ENCODE measurements around the gene MEF2D. TPM values are rescaled to one million over a fixed set of nuclear protein-coding genes. Genes with fewer than 3 reads are reported as not detected.

The MEF2D gene
- total and polyA plus RNA-seq, 2 experiments from 2014 or later, result 35.1 to 64.6 TPM

DNA sequence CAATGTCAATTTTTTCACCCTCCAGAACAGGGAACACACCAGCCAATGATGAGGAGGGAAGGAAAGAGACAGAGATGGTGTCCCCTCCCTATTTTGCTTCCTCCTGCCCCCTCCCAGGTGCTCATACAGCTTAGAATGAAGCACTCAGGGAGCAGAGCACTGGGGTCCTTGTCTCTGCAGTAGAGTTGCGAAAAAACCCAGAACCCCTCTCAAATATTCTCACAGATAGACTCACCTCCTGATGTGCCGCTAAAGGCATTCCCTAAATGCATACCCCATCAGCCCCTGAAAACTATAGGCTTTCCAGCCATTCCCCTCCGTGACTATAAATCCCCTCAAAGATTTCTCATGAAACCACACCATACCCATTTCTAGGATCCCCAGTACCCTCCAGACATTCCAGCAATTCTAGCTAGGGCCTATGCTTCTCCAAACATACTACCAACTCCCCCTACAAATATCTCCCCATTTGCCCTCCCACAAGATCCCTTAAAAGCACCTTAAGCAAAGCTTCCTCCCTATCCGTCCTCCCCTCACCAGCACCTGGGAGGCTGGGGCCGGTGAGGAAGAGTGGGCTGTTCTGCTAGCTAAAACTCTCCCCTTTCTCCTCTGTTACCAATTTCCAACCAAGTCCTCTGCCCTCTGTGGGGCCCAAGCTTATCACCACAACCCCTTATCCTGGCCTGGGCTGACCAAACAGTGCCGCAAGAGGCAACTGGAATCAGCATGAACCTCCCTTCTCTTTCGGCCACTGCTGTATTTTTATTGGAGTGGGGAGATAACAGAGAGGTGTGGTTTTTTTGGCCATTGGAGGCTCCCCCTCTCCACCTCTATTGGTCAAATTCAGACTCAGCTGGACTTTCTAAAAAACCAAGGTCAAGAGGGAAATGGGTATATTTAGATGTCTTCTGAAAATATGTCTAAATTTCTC, 76.9 kb downstream of the MEF2D start:
- peaks cover 21% of the 10 kb centered on the region for H3K4me1 ChIP-seq (ENCODE audit: low read depth)
- peaks cover 100% of the 10 kb centered on the region for H3K27me3 ChIP-seq
- no peaks in the 10 kb centered on the region for H3K36me3 ChIP-seq
- DNase-seq (ENCODE audit: low read depth in 1 of 2, low spot score in 1 of 2), result no peak
- TF ChIP-seq, protein P1, sequence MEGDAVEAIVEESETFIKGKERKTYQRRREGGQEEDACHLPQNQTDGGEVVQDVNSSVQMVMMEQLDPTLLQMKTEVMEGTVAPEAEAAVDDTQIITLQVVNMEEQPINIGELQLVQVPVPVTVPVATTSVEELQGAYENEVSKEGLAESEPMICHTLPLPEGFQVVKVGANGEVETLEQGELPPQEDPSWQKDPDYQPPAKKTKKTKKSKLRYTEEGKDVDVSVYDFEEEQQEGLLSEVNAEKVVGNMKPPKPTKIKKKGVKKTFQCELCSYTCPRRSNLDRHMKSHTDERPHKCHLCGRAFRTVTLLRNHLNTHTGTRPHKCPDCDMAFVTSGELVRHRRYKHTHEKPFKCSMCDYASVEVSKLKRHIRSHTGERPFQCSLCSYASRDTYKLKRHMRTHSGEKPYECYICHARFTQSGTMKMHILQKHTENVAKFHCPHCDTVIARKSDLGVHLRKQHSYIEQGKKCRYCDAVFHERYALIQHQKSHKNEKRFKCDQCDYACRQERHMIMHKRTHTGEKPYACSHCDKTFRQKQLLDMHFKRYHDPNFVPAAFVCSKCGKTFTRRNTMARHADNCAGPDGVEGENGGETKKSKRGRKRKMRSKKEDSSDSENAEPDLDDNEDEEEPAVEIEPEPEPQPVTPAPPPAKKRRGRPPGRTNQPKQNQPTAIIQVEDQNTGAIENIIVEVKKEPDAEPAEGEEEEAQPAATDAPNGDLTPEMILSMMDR (IDR thresholded peaks at IDR 0.05; ENCODE audit: low read depth, low read length), result no peak
- no peaks in the 10 kb centered on the region for H3K9me3 ChIP-seq (ENCODE audit: low read depth)
- H3K4me3 ChIP-seq, result no peak overlapping the region
- H3K27ac ChIP-seq, result no peak overlapping the region

DNA sequence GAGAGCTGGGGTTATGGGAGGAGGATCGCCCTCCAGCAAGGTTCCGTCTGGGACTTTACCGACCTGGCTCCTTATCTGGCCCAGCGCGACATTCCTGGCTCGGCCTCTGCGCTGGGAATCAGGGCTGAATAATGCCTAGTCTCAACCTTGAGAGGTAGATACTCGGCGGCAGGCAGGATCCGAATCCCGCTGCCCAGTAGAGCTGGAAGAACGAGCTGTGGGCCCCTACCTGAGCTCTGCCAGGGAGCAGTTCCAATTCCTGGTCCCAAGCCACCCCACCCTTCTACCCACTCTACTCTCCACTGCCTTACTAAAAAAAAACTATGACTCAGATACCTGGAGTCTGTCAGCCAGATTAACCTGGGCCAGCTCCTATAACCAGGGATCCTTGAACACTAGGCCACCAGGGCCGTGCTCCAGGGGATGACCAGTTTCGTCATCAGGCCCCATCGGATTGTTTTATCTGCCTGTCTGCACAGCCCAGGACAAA, 77.9 kb downstream of the MEF2D start:
- Histone ChIP-seq H3K9me3 (ENCODE audit: low read depth) (no peaks in the 10 kb centered on the region), H3K4me1 (ENCODE audit: low read depth) (peaks cover 21% of the 10 kb centered on the region)

DNA sequence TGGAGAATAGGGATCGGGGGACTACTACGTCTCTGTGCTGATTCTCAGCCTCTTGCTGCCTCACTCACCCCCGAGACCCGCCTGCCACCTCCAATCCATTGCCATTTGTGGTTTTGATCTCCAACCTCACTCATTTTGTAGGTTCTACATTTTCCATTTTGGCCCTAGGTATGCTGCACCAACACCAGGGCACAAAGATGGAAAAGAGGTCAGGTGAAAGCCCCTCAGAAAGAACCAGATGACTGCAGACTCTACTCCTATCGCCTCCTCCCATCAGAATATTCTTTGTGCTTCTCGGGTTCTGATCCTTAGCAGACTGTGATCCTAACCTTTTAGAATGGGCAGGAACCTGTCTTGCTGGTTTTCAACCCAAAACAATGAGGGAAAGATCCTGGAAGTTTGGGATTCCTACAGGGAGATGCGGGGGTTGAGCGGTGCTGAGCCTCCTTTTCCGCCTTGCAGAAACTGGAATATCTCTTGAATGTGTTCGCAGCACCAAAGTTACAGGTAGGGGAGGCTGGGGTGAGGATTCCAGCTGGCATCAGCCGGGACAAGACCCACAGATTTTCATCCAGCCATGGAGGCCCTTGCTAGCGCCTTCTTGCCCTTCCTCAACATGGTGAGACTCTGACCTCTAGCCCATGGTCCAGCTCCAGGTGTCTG, 78.5 kb downstream of the MEF2D start:
- Histone ChIP-seq H3K27me3 (peaks cover 96% of the 10 kb centered on the region), H3K4me1 (ENCODE audit: low read depth) (peaks cover 21% of the 10 kb centered on the region), H3K36me3 (no peaks in the 10 kb centered on the region), H3K4me3 (peak overlapping the region; percentile 16), H3K27ac (no peak overlapping the region), H3K9me3 (ENCODE audit: low read depth) (no peaks in the 10 kb centered on the region)
- TF ChIP-seq, protein P1 (IDR thresholded peaks at IDR 0.05; ENCODE audit: low read depth, low read length), result no peak
- DNase-seq (ENCODE audit: low read depth in 1 of 2, low spot score in 1 of 2), result no peak

More for the DNA sequence above, 77.9 kb downstream of the MEF2D start:
- TF ChIP-seq, protein P1 (IDR thresholded peaks at IDR 0.05; ENCODE audit: low read depth, low read length), result no peak
- Histone ChIP-seq H3K27ac (no peak overlapping the region), H3K36me3 (no peaks in the 10 kb centered on the region), H3K4me3 (no peak overlapping the region), H3K27me3 (peaks cover 97% of the 10 kb centered on the region)
- DNase-seq (ENCODE audit: low read depth in 1 of 2, low spot score in 1 of 2), result no peak

DNA sequence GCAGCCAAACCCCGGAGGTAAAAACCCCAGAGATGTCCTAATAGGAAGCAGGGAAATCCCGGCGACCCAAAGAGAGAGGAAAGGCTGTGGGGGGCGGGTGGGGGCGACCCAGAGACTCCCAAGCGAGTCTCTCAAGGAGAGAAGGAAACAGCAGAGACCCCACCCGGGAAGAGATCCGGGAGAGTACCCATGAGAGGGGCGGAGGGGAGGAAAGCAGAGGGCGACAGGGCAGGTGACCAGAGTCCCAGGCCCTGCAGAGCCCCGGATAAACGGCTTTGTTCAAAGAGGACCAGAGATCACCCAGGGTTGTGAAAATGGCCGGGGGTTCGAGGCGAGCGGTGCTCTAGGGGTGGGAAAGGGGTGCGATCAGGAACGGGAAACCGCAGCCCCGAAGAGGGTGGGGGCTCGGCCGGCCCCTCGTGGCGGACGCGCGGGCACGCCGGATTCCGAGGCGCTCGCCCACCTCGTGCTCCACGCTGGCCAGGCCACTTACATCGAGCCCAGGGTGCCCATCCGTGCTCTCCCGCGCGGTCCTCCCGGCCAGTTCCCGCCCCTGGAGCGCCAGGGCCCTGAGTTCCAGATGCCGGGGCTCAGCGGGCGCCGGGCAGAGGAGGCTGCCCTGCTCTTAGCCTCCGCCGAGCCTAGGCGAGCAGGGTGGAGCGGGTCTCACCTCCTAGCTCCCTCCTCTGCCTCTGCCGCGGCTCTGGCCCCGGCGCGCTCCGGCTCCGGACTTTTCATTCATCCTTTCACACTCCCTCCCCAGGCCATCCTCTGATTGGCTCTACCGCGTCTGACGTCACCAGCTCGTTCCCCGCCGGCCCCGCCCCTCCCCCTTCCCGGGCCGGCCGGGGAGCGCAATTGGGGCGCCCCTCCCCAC, 79.3 kb downstream of the MEF2D start:
- Histone ChIP-seq H3K36me3 (no peaks in the 10 kb centered on the region), H3K27ac (no peak overlapping the region), H3K4me1 (ENCODE audit: low read depth) (peaks cover 21% of the 10 kb centered on the region), H3K4me3 (peak overlapping the region; percentile 16), H3K27me3 (peaks cover 88% of the 10 kb centered on the region), H3K9me3 (ENCODE audit: low read depth) (no peaks in the 10 kb centered on the region)
- peak; percentile 79 to 89 for DNase-seq (ENCODE audit: low read depth in 1 of 2, low spot score in 1 of 2)
- TF ChIP-seq, protein P1 (IDR thresholded peaks at IDR 0.05; ENCODE audit: low read depth, low read length), result no peak

All from cardiac muscle cell (in vitro differentiated cells and primary cell).